Measurements from ENCODE around the gene TAF1A. TPM values are rescaled to one million over a fixed set of nuclear protein-coding genes. Genes with fewer than 3 reads are reported as not detected.

TAF1A gene
- 10 to 100 TPM; 13.3 to 27.6 TPM for total RNA-seq

DNA sequence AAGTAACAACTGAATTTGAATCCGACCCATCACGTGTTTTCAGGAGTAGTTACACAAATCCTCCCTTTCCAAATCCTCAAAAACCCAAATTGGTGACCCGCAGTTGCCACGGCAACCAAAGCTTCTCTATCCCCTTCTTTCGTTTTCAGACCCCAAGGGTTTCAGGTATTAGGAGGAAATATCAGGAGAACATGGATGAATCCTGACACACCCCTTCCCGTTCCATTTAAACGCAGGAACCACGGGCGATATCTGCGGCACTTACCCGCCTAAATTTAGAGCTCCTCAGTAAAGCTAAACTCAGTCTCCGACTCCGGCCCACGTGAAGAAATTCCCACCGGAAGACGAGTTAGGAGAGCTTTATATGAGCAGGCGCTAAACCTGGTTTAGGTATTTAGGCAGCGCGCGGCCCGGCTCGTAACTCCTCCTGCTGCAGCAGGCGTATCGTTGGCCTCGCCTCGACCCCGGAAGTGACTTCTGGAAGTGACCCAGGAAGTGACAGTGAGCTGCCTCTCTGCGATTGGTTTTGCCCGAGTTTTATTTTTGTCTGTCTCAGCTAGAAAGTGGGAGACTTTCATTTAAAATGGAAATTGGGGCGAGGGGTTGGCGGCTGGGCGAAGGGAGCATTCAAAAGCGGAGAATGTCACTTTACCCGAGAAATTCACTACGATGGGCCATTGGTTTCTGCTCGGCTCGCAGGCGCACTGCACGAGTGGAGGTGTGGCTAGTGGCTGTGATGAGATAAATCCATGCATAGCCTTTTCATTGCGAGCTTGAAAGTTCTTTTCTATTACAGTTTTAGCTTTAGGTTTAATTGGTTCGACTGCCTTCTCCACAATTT is at the start of gene TAF1A:
Gene TAF1A, minus strand, starts transcription at position 472 of the 841 bp plus-strand sequence.
- H3K9me3 Mint-ChIP-seq: no peaks in the 10 kb centered on the region
- DNase-seq (ENCODE audit: low spot score) (peak; percentile 91), ATAC-seq (peak; percentile 99)
- H3K4me3 Mint-ChIP-seq: peak within 1 kb of the TSS; percentile 99
- peaks cover 21 to 35% of the 10 kb centered on the region in 2 donors for H3K4me1 Mint-ChIP-seq (ENCODE audit: low read depth in 2 of 2)
- H3K27me3 Mint-ChIP-seq: no peaks in the 10 kb centered on the region
- H3K36me3 Mint-ChIP-seq: peaks cover 10% of the 10 kb centered on the region
- peak within 1 kb of the TSS; percentile 85 to 98 for H3K27ac Mint-ChIP-seq

DNA sequence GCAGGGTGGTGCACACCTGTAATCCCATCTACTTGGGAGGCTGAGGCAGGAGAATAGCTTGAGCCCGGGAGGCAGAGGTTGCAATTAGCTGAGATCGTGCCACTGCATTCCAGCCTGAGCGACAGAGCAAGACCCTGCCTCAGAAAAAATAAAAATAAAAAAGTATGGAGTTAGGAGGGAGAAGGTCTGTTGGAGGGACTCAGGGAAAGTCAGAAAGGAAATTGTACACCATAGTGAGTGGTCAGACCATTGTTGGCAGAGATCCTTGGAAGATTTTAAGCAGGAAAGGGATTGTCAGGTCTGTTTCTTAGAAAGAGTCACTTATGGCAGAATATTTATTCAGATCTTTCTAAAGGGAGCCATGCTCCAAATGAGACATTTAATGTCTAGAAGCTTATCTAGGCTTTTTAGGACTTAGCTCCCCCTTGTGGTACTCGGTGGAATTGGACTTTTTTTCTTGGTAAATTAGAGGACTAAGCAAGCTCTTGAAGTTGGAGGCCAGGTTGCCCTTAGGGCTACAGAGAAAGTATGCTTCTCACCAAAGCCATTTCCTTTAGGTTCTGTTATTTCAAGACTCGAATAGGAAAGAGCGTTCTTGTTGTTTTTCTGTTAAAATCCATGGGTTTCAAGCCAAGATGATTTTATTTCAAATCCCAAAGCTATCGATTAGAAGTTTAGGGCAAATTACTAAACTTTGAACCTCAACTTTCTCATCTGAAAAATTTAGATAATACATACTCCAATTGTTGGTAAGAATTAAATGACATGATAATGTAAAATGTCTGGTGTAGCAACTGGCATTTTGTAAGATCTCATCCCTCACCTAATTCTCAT is 44.7 kb upstream of the TAF1A start:
- H3K27ac Mint-ChIP-seq: peak overlapping the region in 1 of 2 donors; percentile 48
- H3K4me1 Mint-ChIP-seq (ENCODE audit: low read depth in 2 of 2): peaks cover 5 to 7% of the 10 kb centered on the region in 2 donors
- no peaks in the 10 kb centered on the region for H3K27me3 Mint-ChIP-seq
- DNase-seq (ENCODE audit: low spot score): peak; percentile 75
- H3K36me3 Mint-ChIP-seq: peaks cover 22% of the 10 kb centered on the region
- H3K4me3 Mint-ChIP-seq: no peak overlapping the region
- peak; percentile 53 to 70 for ATAC-seq
- H3K9me3 Mint-ChIP-seq: no peaks in the 10 kb centered on the region

DNA sequence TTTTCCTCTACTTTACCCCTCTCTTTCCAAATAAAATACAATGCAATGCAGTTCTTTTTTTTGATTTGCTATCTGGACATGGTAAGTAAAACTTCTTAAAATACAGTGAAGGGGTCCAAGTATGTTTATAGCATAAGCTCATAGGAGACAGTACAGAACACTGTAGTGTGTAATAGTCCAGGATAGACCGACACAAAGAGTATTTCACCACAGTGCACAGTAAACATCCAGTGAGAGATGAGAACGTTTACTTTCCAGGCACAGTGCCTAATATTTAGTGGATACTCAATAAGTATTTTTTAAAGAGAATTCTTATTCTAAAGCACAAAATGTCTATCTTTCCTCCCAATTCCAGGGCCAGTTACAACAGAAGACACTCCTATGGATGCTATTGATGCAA is 43.0 kb upstream of the TAF1A start:
- no peak for ATAC-seq
- H3K9me3 Mint-ChIP-seq: no peaks in the 10 kb centered on the region
- no peak overlapping the region for H3K4me3 Mint-ChIP-seq
- no peak overlapping the region for H3K27ac Mint-ChIP-seq
- H3K36me3 Mint-ChIP-seq: peaks cover 27% of the 10 kb centered on the region
- no peaks in the 10 kb centered on the region for H3K27me3 Mint-ChIP-seq
- DNase-seq (ENCODE audit: low spot score): no peak
- H3K4me1 Mint-ChIP-seq (ENCODE audit: low read depth in 2 of 2): peaks cover 5 to 7% of the 10 kb centered on the region in 2 donors

DNA sequence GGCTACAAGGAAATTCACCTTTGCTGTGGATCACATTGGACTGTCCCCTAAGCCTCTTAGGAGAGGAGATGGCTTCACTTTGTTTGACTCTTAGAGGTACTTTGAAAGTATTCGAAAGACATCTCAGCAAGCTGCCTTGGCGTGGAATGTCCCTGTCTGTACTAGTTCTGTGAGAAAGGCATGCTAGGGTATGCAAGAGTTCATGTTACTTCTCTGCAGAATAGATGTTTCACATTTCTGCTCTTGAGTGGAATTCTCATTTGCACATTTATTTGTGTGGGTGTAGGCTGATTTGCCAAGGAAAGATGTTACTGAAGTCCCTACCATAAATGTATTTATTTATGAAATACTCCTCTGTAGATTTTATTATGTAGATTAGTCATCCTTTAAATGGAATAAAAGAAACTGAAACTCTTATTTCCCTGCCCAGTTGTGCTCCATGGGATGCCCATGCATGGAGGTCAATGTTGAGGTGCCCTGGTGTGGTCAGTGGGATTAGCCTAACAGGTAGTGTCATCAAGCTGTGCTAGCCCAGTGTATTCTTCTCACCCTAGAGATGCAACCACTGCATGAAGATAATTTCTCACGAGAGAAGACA is 42.0 kb upstream of the TAF1A start:
- Mint-ChIP-seq H3K27ac (no peak overlapping the region), H3K4me3 (no peak overlapping the region), H3K9me3 (no peaks in the 10 kb centered on the region), H3K4me1 (ENCODE audit: low read depth in 2 of 2) (peaks cover 5 to 7% of the 10 kb centered on the region in 2 donors), H3K27me3 (no peaks in the 10 kb centered on the region), H3K36me3 (peaks cover 28% of the 10 kb centered on the region)
- no peak for ATAC-seq
- DNase-seq (ENCODE audit: low spot score): no peak

DNA sequence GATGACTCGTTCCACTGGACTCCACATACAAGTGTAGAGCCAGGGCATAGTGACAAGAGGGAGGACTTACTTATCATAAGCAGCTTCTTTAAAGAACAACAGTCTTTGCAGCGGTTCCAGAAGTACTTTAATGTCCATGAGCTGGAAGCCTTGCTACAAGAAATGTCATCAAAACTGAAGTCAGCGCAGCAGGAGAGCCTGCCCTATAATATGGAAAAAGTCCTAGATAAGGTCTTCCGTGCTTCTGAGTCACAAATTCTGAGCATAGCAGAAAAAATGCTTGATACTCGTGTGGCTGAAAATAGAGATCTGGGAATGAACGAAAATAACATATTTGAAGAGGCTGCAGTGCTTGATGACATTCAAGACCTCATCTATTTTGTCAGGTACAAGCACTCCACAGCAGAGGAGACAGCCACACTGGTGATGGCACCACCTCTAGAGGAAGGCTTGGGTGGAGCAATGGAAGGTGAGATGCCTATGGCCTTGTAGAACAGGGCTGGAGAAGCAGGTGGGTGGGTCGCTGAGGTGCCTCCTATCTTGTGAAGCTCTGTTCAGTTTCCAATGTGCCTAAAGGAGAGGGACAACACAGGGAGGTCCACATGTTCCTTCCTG is 40.3 kb upstream of the TAF1A start:
- H3K9me3 Mint-ChIP-seq: no peaks in the 10 kb centered on the region
- H3K4me1 Mint-ChIP-seq (ENCODE audit: low read depth in 2 of 2): peaks cover 5 to 7% of the 10 kb centered on the region in 2 donors
- H3K27ac Mint-ChIP-seq: no peak overlapping the region

DNA sequence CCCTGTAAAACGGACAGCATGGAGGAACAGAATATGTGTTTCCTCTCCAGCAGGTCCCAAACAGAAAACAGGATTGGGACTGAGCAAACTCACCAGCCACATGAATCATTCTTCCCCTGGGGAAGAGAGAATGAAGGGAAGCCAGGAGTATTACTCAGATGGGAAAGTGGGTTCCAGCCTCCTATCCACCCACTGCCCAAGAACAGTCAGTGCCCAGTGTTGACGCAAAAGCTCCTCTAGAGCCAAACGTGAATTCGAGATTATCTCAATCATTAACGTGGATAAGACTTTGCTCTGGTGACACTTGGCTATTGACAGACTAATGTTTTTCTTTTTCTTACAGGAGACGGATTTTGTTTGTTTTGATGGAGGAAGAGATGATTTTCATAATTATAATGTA is 37.5 kb upstream of the TAF1A start:
- Mint-ChIP-seq H3K4me3 (no peak overlapping the region), H3K27ac (no peak overlapping the region), H3K4me1 (ENCODE audit: low read depth in 2 of 2) (no peaks in the 10 kb centered on the region), H3K27me3 (no peaks in the 10 kb centered on the region), H3K36me3 (peaks cover 40% of the 10 kb centered on the region), H3K9me3 (no peaks in the 10 kb centered on the region)
- ATAC-seq (no peak), DNase-seq (ENCODE audit: low spot score) (no peak)

More for the DNA sequence above, 40.3 kb upstream of the TAF1A start:
- Mint-ChIP-seq H3K27me3 (no peaks in the 10 kb centered on the region), H3K36me3 (peaks cover 32% of the 10 kb centered on the region), H3K4me3 (no peak overlapping the region)
- ATAC-seq (no peak), DNase-seq (ENCODE audit: low spot score) (no peak)

DNA sequence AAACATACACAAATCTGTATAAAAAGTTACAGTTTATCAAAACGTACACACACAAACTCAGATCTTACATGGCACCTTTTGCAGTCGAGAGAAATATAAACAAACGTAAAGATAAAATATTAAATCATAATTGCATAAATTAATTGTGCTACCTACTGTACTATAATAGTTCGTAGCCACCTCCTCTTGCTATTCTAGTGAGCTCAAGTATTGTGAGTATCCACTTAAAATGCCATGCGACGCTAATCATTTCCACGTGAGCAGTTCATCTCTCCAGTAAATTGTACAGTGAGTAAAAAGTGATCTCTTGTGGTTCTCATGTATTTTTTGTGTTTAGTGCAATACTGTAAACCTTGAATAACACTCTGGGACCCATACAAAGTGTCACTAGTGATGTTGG is 34.5 kb upstream of the TAF1A start:
- no peak for DNase-seq (ENCODE audit: low spot score)
- Mint-ChIP-seq H3K27ac (no peak overlapping the region), H3K4me3 (no peak overlapping the region), H3K4me1 (ENCODE audit: low read depth in 2 of 2) (peaks cover 10 to 20% of the 10 kb centered on the region in 2 donors), H3K27me3 (no peaks in the 10 kb centered on the region), H3K9me3 (no peaks in the 10 kb centered on the region), H3K36me3 (peaks cover 39% of the 10 kb centered on the region)
- ATAC-seq: no peak

DNA sequence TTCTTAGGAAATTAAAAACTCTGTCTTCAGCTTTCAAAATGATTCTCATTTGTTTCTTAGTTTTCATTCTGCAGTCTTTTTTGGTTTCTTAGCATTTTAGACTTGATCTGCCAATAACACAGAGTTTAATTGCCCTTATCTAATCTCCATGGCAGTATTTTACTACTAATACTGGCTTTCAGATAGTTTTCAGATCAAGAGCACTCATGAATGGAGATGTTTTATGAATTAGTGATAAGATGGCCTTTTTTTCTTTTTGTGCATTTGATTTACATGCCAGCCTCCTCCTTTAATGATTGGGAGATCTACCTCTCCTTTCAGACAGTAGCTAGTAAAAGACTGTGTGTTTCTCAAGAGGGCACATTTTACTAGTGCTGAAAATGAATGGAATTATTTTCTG is 33.7 kb upstream of the TAF1A start:
- ATAC-seq (no peak), DNase-seq (ENCODE audit: low spot score) (no peak)
- H3K9me3 Mint-ChIP-seq: no peaks in the 10 kb centered on the region
- H3K4me1 Mint-ChIP-seq (ENCODE audit: low read depth in 2 of 2): peaks cover 10 to 26% of the 10 kb centered on the region in 2 donors
- H3K36me3 Mint-ChIP-seq: peaks cover 33% of the 10 kb centered on the region
- no peak overlapping the region for H3K4me3 Mint-ChIP-seq
- no peak overlapping the region for H3K27ac Mint-ChIP-seq
- no peaks in the 10 kb centered on the region for H3K27me3 Mint-ChIP-seq

DNA sequence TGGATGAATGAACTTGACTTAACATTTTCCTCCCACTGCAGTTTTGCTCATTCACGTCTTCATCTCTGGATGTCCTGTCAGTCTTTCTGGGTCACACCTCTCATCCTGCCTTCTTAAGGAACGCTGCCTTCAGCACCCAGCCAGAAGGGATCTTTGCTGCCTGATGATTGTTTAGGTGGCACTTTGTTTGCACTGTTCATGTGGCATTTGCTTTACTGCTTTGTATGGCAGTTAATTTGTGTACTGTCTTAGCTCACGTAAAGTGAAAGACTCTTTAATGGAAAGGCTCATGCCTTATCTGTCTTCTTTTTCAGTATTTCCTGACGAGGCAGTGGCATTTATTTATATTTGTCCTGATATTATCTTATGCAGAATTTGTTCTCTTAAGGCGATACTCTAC is 33.0 kb upstream of the TAF1A start:
- ATAC-seq (no peak), DNase-seq (ENCODE audit: low spot score) (no peak)
- Mint-ChIP-seq H3K9me3 (no peaks in the 10 kb centered on the region), H3K4me1 (ENCODE audit: low read depth in 2 of 2) (peaks cover 10 to 26% of the 10 kb centered on the region in 2 donors), H3K27me3 (no peaks in the 10 kb centered on the region), H3K27ac (no peak overlapping the region), H3K36me3 (peaks cover 26% of the 10 kb centered on the region), H3K4me3 (no peak overlapping the region)

DNA sequence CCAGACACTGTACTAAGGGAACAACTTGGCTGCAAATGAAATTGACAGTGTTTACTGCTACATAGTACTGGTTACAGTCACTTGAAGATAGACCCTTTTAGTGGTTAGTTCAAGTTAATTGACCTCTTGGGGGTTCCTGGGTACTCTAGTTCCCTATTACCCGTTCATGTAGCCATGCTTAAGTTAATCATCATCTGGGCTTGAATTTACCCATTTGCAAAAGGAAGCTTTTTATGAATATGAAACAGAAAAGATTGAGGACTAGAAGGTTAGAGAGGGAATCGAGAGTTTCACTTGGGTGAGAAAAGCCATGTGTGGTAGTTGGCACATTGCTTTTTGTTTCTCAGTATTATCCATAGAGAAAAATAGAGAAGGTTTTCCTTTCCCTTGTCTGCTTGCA is 30.8 kb upstream of the TAF1A start:
- DNase-seq (ENCODE audit: low spot score) (no peak), ATAC-seq (no peak)
- H3K27ac Mint-ChIP-seq: no peak overlapping the region
- peaks cover 17 to 36% of the 10 kb centered on the region in 2 donors for H3K4me1 Mint-ChIP-seq (ENCODE audit: low read depth in 2 of 2)
- peaks cover 4 to 8% of the 10 kb centered on the region in 2 donors for H3K27me3 Mint-ChIP-seq
- peaks cover 15% of the 10 kb centered on the region for H3K36me3 Mint-ChIP-seq
- no peak overlapping the region for H3K4me3 Mint-ChIP-seq
- no peaks in the 10 kb centered on the region for H3K9me3 Mint-ChIP-seq

DNA sequence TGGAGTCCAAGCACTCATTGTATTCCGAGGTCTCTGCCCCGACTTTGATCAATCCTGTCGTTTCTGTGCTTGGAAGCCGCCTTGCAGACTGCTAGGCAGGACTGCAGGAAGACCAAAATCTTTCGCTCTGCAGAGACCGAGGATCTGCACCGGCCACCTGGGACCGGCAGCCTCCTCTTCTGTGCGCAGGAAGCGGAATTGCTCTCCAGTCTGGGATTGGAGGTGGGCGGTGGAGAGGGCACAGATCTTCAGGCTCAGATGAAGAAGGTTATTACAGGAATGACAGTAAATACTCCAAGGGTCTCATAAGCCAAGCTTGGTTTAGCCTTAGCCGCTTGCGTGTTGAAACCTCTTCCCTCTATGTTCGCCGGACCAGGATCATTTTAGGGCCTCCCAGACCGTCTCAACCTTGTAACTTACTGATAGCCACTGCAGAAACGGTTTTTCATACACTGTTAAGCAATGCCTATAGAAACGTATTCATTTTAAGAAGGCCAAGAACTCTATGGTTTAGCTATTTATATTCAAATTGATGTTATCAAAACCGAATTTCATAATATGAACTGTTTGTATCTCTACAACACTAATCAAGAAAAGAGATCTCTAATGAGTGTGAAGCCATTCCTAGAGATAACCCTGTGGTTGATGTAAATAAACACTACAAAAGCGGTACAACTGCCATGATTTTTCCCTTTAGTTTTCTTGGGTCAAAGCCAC is 29.3 kb upstream of the TAF1A start:
- Mint-ChIP-seq H3K4me1 (ENCODE audit: low read depth in 2 of 2) (peaks cover 17 to 36% of the 10 kb centered on the region in 2 donors), H3K9me3 (no peaks in the 10 kb centered on the region), H3K27ac (peak overlapping the region; percentile 45 to 54), H3K36me3 (peaks cover 20% of the 10 kb centered on the region), H3K27me3 (peaks cover 14 to 23% of the 10 kb centered on the region in 2 donors), H3K4me3 (peak overlapping the region; percentile 77)
- DNase-seq (ENCODE audit: low spot score): no peak
- ATAC-seq: no peak

DNA sequence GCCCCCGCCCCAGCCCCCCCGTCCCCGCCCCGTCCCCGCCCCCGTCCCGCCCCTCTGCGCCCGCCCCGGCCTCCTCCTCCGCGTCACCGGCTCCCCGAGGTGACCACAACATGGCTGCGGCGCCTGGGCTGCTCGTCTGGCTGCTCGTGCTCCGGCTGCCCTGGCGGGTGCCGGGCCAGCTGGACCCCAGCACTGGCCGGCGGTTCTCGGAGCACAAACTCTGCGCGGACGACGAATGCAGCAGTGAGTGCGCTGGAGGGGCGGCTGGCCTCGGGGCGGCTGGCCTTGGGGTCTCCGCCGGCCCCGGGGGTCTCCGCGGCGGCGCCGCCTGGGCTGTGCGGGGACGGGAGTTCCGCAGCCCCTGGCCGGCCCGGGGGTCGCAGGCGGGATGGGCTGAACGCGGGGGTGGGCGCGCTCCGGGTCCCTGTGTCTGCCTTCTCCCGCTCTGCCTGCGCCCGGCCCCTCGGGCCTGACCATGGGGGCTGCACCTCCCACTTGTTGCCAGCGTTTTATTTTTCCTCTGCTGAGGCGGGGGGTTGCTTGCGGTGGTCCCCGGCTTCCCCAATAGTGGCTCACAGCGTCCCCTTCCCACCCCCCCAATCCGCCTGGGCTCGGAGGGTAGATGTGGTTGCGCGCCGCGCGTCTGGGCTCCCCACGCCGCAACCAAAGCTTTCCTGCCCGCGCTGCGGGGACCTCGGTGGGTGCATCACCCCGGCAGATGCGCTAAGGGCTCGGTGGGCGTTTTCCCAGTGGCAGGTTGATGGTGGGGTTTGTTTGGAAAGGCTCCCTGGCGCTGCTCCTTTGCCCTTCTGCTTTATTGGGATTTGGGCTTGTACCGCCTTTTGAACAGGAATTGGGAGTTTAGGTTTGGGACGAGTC is 28.5 kb upstream of the TAF1A start, which contains the start of gene MIA3:
Gene MIA3, plus strand, starts transcription at position 97 of the 879 bp plus-strand sequence. Its CDS starts 14 bp downstream, at position 111.
- H3K9me3 Mint-ChIP-seq: no peaks in the 10 kb centered on the region
- peak within 1 kb of the TSS; percentile 69 to 90 for H3K27ac Mint-ChIP-seq
- peak; percentile 86 for DNase-seq (ENCODE audit: low spot score)
- H3K4me1 Mint-ChIP-seq (ENCODE audit: low read depth in 2 of 2): peaks cover 17 to 36% of the 10 kb centered on the region in 2 donors
- H3K36me3 Mint-ChIP-seq: peaks cover 15% of the 10 kb centered on the region
- peak; percentile 78 to 84 for ATAC-seq
- H3K4me3 Mint-ChIP-seq: peak within 1 kb of the TSS; percentile 86
- peaks cover 19 to 31% of the 10 kb centered on the region in 2 donors for H3K27me3 Mint-ChIP-seq
